ENCODE data around the gene PPP1R13B.
"Not testable (repeated sequence)": the region's sequence is repeated elsewhere in the genome, so short reads cannot be mapped to it uniquely, and the experiment has no call there.

PPP1R13B gene

GRCh38 chr14:103793192-103793591, 54.2 kb downstream of the PPP1R13B start:
- DNase-seq (ENCODE audit: low spot score), result not testable (repeated sequence)

DNA sequence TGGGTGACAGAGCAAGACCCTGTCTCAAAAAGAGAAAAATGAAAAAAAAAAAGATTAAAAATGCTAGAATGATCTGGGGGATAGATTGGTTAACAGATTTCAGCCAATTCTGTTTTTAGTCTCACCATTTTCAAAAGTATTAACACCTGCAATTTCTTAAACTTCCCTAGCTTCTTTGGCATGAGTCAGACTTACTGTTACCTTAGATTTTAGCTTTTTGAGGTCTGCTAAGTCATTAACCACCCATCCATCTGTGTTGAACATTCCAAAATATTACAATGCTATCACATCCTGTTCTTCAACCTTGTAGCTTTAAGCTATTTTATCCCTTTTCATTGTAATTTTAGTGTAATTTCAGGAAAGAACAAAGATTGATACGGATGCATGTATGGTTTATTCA, 59.3 kb downstream of the PPP1R13B start:
- no peak for DNase-seq (ENCODE audit: low spot score)

- no peak for DNase-seq (ENCODE audit: low spot score)
Measured at GRCh38 chr14:103782376-103782775, 65.0 kb downstream of the PPP1R13B start.

DNA sequence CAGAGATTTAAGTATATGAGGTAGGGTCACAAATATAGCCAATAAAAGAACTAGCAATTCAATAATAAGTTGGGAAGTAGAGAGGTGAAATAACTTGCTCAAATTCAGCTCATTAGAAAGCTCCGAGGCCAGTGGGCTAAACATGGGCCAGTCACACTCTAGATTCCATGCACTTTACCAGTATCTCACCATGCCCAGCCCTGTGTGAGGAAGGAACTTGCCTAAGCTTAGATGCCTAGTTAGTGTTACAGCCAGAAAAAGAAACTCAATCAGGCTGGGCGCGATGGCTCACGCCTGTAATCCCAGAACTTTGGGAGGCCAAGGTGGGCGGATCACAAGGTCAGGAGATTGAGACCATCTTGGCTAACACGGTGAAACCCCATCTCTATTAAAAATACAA, 71.1 kb downstream of the PPP1R13B start:
- DNase-seq (ENCODE audit: low spot score), result not testable (repeated sequence)

- DNase-seq (ENCODE audit: low spot score), result no peak
Measured at GRCh38 chr14:103775506-103775905, 71.9 kb downstream of the PPP1R13B start.

GRCh38 chr14:103773521-103773920, 73.9 kb downstream of the PPP1R13B start:
- DNase-seq (ENCODE audit: low spot score), result no peak

GRCh38 chr14:103772078-103772712, 75.2 kb downstream of the PPP1R13B start:
- DNase-seq (ENCODE audit: low spot score), result no peak

DNA sequence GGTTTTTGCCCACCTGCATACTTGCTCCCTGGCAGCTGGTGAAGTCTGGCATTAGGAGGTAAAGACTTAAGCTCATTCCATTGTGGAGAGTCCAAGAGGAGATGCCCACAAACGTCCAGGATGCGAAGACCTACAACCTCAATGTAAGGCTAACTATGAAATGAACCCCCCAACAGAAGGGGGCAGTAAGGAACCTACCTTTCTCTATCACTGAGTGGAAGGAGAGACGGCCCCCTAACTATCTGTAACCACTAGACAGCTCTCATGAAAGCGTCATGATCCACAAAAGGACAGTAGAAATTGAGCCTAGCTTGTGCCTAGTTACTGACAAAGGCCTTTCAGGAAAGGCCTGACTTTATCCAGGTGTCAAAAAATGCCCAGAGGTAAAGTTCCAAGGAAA, 76.5 kb downstream of the PPP1R13B start:
- DNase-seq (ENCODE audit: low spot score), result no peak

DNA sequence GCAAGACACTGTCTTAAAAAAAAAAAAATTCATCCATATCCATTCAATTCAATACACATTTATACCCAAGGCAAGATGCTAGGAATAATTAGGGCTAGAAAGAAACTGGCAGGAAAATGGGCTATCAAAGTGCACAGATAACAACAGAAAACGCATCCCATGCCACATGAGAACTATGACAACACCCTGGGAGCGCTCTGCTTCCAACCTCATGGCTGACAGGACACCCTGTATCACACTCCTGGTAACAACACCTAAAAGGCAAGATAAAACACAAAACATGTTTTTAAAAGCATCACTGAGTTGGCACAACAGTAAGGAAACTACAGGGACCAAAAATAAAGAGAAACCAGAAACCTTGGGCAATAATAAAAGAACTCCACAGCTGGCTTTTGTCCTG, 76.9 kb downstream of the PPP1R13B start:
- DNase-seq (ENCODE audit: low spot score), result no peak

GRCh38 chr14:103767336-103767894, 80.0 kb downstream of the PPP1R13B start:
- no peak for DNase-seq (ENCODE audit: low spot score)

GRCh38 chr14:103765526-103765925, 81.8 kb downstream of the PPP1R13B start:
- DNase-seq (ENCODE audit: low spot score), result no peak

DNA sequence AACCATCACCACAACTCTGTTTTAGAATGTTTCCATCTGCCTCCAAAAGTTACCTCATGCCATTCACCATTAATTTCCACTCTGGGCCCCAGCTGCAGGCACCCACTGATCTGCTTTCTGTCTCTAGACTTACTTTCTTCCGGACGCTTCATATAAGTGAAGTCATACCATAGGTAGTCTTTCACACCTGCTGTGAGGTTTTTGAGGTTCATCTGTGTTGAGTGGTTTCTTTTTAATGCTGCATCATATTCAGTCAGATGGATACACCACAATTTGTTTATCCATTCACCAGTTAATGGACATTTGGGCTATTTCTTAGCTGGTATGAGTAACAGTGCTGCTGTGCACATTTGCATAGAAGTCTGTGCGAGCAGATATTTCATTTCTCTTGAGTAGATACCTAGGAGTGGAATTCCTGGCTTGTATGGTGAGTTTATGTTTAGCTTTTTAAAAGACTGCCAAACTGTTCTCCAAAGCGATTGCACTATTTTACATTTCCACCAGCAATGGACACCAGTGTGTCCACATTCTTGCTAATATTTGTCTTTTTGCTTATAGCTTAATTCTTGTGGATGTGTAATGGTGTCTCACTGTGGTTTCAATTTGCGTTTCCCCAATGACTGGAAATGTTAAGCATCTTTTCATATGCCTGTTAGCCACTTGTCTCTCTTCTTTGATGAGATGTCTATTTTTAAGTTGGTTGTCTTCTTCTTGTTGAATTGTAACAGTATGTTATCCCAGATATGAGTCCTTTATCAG, 83.5 kb downstream of the PPP1R13B start:
- no peak for DNase-seq (ENCODE audit: low spot score)

DNA sequence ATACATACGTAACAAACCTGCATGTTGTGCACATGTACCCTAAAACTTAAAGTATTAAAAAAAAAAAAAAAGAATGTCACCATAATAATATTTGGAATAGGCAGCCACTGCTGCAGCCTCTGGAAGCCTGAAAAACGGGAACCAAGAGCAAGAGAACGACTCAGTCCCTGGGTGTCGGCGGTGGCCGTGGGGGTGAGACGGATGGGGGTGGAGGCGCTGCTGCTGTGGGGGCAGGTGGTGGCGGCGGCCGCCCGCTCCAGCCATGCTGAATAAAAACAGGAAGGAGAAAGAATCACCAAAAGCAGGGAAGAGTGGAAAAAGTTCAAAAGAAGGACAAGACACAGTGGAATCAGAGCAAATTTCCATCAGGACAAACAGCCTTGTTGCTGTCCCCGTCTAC, 84.8 kb downstream of the PPP1R13B start:
- DNase-seq (ENCODE audit: low spot score), result no peak

GRCh38 chr14:103762036-103762435, 85.3 kb downstream of the PPP1R13B start:
- no peak for DNase-seq (ENCODE audit: low spot score)

DNA sequence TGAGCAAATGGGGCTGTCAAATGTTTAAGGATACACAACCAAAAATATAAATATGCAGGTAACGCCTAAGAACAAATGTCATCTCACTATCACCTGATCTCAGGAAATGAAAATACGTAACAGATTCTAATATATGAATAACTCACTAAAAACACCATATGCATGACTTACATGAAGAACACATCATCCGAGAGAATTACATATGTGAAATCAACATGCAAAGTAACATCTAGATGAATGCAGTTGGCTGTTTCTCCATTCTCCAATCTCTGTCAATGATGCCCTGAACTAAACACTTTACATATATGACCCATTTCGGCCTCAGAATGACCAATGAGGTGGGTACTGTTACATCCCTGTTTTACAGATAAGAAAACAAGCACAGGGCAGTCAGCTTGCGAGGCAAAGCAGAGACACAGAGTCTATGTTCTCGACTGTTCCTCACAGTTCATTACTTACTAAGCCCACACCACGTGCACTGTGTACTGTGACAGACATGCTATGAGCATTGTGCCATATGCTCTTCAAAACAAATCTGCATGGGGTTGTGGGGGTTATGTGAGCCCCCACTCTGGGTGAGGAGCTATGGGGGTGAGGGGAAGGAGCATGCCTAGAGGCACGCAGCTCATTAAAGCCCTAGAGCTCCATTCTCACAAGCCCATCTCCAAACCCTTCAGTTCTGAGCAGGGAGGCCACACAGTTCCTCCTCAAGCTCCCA, 89.2 kb downstream of the PPP1R13B start:
- no peak for DNase-seq (ENCODE audit: low spot score)

- DNase-seq (ENCODE audit: low spot score), result no peak
Measured at GRCh38 chr14:103755060-103755459, 92.3 kb downstream of the PPP1R13B start.

DNA sequence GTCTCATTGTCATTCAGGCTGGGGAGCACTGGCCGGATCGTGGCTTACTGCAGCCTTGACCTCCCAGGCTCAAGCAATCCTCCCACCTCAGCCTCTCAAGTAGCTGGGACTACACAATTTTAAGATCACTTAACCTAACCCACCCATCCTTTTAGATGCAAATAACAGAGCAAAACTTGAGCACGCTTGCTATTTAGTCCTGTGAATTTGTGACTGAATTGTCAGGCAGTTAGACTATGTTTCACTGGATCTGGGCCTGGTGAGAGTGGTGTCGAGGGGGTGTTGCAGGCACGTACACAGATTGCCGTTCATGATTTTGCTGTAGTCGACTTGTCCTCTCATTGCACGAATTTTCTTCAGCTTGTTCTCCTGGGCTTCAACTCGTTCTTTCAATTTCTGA, 93.6 kb downstream of the PPP1R13B start:
- DNase-seq (ENCODE audit: low spot score), result no peak

DNA sequence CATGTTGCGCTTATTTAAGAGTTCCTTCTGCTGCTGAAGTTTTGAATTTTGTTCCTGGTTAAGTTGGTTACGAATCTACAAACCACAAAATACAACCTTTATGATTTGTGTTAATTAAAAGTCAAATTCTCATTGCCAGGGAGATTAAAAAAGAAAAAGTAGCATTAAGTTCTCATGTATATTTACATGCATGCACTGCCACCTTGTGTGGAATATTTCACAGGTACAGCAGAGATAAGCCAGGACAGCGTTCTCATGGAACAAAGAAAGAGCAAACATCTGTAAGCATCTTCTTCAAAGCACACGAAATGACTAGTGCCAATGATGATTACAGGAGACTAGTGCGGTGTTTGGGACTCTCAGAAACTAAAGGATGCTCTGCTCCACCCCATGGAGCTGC, 97.5 kb downstream of the PPP1R13B start:
- DNase-seq (ENCODE audit: low spot score), result no peak

DNA sequence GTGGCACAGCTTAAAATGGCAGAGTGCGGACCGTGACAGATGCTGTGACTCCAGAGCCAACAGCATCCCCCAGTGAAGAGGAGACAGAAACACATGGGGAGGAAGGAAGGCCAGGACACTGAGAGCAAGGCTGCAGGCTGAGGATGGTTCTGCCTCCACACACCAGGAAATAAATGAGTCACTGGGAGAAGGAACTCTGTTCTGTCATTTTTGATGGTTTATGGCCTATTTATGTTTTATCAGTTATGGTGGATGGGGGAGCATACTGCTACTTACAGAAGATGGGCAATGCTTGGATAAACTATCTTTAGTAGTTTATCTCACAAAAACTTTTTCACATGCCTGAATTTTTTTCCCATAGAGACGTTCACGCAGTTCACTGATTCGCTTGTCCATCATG, 97.9 kb downstream of the PPP1R13B start:
- no peak for DNase-seq (ENCODE audit: low spot score)

GRCh38 chr14:103748534-103748857, 98.9 kb downstream of the PPP1R13B start:
- no peak for DNase-seq (ENCODE audit: low spot score)

- no peak for DNase-seq (ENCODE audit: low spot score)
Measured at GRCh38 chr14:103746701-103747100, 100.7 kb downstream of the PPP1R13B start.

DNA sequence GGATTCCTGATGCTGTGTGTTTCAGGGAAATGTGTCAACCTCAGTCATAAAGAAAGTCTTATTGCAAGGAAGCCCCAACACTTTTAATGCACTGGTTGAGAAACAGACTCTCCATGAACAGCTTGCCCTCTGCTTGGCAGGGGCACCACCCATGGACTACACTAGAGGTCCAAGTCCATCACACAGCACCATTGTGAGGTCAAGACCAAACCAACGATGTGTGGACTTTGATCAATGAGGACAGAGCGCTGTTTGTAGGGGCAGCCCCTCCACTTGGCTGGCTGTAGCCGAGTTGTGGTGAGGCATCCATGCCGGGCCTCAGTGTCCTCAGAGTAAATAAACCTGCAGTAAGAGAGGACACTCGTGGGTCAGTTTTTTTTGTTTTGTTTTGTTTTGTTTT, 102.0 kb downstream of the PPP1R13B start:
- no peak for DNase-seq (ENCODE audit: low spot score)
